GM18517 (cell line): ENCODE measurements around the gene C1orf53.
"Not testable (repeated sequence)": the region's sequence is repeated elsewhere in the genome, so short reads cannot be mapped to it uniquely, and the experiment has no call there.

ENCODE experiments used
- ATAC-seq: cut with Tn5 transposase; IDR thresholded peaks from one replicate; pipeline ENCODE4 v1.9.1; 2021; ENCODE audit warnings: mild to moderate bottlenecking, moderate library complexity; ENCODE audit not compliant: unreplicated experiment

The C1orf53 gene

GRCh38 chr1:197920414-197921117 lies 18.1 kb downstream of the C1orf53 start:
- no peak for ATAC-seq

DNA sequence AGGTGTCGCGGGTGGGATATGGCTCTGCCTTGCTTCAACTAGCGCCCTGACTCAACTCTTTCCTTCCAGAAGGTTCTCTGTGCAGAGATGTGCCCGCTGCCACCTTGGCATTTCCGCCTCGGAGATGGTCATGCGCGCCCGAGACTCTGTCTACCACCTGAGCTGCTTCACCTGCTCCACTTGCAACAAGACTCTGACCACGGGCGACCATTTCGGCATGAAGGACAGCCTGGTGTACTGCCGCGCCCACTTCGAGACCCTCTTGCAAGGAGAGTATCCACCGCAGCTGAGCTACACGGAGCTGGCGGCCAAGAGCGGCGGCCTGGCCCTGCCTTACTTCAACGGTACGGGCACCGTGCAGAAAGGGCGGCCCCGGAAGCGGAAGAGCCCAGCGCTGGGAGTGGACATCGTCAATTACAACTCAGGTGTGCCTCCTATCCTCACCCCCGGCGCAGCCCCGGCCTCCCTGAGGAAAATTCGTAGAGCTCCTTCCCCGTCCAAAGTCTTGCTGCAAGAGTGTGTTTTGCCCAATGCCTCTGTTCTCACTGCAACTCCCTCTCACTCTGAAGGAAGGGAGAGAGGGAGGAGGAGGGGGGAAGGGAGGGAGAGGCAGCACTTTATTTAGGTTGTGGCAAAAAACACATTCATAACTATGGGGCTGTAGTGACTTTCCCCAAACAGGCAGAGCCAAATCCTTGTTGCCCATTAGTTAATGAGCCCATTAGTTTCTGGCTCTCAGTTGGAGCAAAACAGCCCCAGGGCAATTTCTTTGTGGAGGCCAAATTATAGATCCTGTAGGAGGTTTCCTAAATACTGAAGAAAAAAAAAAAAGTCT lies 19.0 kb downstream of the C1orf53 start:
- no peak for ATAC-seq

DNA sequence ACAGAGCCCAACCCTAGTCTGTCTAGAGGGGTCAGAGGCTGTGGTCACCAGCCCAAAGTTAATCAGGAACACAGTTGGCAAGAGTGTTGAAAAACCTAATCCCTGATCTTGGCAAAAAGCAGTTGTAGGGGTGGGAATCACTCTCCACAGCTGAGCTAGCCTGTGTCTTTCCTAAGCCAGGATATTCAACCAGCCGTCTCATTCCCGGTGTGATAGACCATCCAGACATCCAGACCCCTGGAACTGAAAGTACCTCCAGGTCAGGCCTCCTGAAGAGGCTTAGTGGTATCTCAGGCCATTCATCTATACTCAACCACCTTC lies 19.6 kb downstream of the C1orf53 start:
- ATAC-seq = no peak

GRCh38 chr1:197923038-197923437 lies 20.6 kb downstream of the C1orf53 start:
- no peak for ATAC-seq

GRCh38 chr1:197924516-197925123 lies 22.2 kb downstream of the C1orf53 start:
- peak; percentile 61 for ATAC-seq

DNA sequence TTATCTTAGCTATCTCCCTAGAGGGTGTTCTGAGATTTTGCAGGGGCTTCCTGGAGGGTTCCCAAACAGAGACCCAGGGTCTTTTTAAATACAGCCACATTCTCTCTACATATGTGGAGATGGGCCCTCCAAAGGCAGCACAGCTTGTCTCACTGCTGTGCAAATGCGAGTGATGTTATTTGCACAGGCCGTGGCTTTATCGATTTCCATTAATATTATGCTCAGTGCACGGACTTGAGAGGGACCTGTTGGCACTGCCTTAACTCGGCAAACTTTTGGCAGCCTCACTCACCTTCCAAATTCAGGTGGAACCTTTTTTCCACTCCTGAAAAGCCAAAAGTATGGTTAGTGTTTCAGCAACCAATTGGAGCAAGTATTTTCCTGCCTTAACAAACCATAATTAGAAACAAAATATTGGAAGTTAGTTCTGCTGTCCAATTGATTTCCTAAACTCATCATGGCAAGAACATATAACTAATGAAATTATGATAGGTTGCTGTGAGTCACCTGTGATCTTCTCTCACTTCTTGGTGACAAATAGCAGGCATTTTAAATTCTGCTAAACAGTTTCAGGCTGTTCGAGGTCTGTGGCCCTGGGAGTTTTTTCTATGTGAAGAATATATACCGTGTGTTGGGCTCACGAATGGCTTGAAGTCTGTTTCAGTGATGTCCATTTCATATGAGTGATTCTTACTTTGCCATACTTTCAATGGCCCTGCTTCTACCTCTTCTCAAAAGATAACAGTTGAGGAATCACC lies 25.7 kb downstream of the C1orf53 start:
- ATAC-seq = no peak

DNA sequence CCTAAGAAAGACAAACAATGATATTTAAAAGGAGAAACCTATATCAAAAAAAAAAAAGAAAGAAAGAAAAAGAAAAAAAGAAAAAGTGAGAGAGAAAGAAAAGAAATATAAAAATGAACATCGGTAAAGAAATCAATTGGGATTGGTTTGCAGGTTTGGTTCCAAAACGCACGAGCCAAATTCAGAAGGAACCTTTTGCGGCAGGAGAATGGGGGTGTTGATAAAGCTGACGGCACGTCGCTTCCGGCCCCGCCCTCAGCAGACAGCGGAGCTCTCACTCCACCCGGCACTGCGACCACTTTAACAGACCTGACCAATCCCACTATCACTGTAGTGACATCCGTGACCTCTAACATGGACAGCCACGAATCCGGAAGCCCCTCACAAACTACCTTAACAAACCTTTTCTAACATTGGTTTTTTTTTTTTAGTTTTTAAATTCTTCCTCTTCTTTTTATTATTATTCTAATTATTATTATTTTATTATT lies 26.5 kb downstream of the C1orf53 start:
- ATAC-seq = no peak

GRCh38 chr1:197933016-197933415 lies 30.6 kb downstream of the C1orf53 start:
- ATAC-seq = no peak

DNA sequence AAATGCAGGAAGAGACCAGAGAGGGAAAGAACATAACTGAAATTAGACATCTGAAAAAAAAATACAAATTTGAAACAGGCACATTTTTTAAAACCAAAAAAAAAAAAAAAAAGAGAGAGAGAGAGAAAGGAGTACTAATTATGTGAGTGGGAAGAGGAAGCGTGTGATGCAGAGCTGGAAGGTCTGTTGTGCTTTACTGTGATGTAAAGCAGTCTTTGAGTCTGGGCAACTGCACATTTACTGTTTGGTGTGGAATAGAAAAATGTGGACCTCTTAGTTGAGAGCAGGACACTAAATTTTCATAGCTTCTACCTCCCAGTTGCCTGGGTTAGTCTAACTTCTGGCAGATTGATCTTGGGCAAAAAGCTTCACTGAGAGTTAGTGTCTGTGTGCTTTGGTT lies 31.2 kb downstream of the C1orf53 start:
- ATAC-seq = no peak

DNA sequence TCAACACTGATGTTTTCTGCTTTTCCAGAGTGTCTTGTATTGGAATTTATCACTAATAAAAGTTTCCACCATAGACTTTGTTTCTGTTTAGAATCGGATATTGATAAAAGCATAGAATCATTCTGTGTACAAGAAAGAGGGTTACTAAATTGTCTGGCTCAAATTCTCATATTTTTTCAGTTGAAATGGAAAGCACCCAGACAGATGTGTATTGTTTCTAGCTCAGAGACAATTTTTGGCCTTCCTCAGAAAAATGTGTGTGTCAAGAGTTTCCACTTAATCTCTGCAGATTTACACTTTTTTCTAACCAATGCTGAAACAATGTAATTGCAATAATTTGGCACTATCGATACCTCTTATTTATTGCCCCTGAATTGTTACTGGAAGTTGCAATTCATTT lies 35.0 kb downstream of the C1orf53 start:
- no peak for ATAC-seq

DNA sequence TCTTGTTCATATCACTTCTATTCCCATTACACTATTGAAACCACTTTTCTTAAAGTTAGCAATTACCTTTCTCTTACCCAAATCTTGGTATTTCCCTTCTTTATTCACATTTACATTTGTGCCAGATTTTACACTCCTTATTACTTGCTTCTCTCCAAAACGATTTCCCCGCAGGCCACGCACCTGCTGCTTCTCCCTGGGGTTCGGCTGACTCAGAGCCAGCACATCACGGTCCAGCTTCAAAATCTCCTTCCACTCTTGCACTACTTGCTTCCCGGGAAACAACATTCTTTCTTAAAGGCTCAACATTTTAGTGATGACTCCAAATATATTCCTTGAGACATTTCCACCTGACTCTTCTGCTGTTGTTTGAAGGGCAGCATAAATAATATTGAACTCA lies 35.5 kb downstream of the C1orf53 start:
- ATAC-seq = no peak

DNA sequence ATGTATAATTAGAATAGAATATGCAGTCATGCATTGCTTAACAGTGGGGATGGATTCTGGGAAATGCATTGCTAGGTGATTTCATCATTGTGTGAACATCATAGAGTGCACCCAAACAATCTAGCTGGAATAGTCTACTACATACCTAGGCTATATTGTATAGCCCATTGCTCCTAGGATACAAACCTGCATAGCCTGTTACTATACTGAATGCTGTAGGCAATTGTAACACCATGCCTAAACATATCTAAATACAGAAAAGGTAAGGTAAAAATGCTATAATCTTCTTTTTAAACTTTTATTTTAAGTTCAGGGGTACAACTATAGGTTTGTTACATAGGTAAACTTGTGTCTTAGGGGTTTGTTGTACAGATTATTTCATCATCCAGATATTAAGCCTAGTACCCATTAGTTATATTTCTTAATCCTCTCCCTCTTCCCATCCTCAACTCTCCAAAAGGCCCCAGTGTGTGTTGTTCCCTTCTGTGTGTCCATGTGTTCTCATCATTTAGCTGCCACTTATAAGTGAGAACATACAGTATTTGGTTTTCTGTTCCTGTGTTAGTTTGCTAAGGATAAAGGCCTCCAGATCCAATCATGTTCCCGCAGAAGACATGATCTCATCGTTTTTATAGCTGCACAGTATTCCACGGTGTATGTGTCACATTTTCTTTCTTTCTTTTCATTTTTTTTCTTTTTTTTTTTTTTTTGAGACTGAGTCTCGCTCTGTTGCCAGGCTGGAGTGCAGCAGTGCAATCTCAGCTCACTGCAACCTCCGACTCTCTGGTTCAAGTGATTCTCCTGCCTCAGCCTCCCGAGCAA lies 36.9 kb downstream of the C1orf53 start:
- ATAC-seq = not testable (repeated sequence)

DNA sequence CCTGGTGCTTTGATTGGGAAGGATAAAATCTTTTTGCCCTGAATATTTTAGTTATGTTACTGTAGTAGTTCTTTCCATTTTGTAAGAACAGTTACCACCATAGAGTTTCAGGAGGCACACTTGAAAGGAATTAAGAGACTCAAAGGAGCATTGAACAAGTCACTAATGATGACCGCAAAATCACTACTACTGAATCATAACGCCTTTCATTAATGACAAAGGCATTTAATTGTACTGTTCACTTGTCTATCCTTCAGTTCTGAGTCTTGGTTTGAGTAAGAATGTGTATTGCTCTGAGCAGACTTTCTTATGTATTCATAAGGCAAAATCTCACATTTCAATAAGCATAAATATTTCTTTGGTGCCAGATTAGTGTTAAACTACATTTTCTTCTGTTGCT lies 39.6 kb downstream of the C1orf53 start:
- ATAC-seq = no peak

DNA sequence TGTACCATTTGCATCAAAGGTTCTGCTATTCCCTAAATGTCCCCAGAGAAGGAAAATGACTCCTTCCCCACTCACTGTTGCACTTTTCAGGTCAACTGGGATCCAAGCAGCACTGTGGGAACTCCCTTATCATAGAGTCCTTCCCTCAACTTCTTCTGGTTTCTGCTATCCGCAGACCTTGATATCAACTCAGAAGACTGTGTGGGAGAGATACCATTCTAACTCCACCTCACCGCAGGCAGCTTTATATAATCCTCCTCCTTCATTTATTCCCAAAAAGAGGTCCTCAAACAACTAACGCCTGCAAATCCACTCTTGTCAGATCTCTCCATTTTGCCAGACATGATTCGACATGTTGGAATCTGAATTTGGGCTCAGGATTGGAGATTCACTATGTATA lies 42.1 kb downstream of the C1orf53 start:
- ATAC-seq = no peak

DNA sequence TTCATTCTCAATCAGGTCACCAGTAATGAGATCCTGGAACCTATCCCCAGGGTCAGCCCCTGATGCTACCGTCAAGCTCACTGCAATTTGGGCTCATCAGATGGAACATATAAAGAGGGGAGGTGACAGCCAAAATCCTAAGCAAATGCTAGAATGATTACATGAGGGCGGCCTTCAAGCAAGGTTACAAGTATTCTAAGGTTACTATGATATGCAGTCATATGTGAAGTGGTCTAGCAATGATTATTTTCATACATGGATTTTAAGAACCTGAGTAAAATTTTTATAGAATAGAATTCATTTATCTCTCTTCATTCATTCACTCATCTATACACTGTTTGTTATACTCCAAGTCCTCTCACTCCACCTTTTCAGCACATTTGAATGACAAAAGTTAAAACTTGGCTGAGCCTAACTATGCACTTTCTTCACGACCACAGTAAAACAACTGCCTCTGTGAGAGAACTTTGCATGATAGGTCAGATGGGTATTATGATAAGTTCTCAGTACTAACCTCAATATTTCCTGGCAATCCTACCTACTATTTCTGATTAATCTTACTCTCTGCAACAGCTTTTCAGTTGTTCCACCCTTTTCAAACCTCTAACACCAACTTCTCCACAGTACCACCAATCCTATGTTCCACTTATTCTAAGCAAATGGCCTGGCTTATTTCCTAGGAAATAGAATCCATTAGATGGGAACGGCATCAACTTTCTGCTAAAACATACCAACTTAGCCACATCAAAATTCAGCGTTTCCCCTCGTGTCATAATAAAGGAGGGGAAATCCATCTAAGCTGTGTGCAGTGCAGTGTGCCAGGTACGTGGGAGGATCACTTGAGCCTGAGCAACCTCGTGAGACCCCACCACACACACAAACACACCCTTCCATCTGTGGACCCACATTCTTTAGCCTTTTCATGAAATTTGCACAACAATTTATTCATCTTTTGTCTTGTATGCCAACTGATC lies 46.8 kb downstream of the C1orf53 start:
- ATAC-seq = no peak

DNA sequence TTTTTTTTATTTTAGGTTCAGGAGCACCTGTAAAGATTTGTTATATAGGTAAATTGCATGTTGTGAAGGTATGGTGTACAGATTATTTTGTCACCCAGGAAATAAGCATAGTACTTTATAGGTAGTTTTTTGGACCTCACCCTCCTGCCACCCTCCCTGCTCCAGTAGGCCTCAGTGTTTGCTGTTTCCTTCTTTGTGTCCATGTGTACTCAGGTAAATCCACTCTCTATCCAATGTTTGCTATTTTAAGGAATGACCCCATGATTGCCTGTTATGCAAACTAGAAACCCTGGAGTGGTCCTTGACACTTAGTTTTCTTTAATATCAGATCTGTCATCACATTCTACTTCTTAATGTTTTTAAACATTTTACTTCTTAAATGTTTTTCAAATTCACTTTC lies 48.7 kb downstream of the C1orf53 start:
- ATAC-seq = no peak

DNA sequence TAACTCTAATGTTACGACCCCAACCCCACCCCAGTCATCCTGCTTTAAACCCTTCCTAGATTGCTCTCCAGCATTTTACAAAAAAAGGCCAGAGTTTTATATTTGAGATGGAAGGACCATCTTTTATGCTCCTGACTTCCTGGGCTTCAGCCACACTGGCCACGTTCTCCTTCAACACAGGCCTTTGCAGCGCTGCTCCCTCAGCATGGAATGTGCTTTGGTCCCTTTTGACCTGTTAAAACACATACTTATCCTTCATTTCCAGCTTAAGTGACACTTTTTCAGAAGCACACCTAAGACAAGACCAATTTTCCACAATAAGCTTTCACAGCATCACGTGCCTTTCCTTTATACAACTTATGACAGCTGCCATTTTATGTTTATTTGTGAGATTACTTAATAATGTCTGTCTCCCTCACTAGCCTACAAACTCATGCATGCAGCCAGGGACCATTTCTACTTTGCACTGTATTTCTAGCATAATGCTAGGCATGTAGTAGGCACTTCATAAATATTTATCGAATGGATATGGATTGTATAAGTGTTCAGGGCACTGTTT lies 49.3 kb downstream of the C1orf53 start:
- ATAC-seq = no peak

- not testable (repeated sequence) for ATAC-seq
These were observed 51.0 kb downstream of the C1orf53 start for GRCh38 chr1:197953472-197953871.
